Mucosa of descending colon (tissue), 3 donors: ENCODE measurements around the gene CLEC11A. TPM values are rescaled to one million over a fixed set of nuclear protein-coding genes. Genes with fewer than 3 reads are reported as not detected.

Source experiments
- ATAC-seq: fragments of 200-7000 bp; cut with Tn5 transposase; one replicate; pipeline ENCODE4 v1.9.1; 2020; ENCODE audit warnings: mild to moderate bottlenecking, moderate library complexity
- DNase-seq, 3 donors: peaks; one replicate each; pipeline ENCODE4 v3.0.0-alpha.2; 2020
- H3K36me3 ChIP-seq: fragments of 200-600 bp; one replicate; pipeline ENCODE4 v1.8.0; 2021; ENCODE audit warnings: low read depth, mild to moderate bottlenecking
- H3K4me1 ChIP-seq: fragments of 200-600 bp; one replicate; pipeline ENCODE4 v1.8.0; 2021; ENCODE audit warnings: low read depth, mild to moderate bottlenecking
- H3K4me3 ChIP-seq: fragments of 200-600 bp; one replicate; pipeline ENCODE4 v1.8.0; 2021; ENCODE audit warnings: mild to moderate bottlenecking
- H3K9me3 ChIP-seq: fragments of 200-600 bp; one replicate; pipeline ENCODE4 v1.8.0; 2021; ENCODE audit warnings: mild to moderate bottlenecking
- intact Hi-C, 2 donors: fragments of 100-400 bp; cut with DNase I in 1 of 2; cut with micrococcal nuclease in 1 of 2; formaldehyde crosslinking; loops; one replicate each; pipeline versions ENCODE4 v1.11.0 to v1.11.1; 2022; cut with DNase I, micrococcal nuclease
- total RNA-seq, 3 donors: library from RNA; stranded (reverse); fragmentation: NEBNext Ultra II Directional in 2 of 3; extraction: Animal tissue kit (Norgen Biotek cat#: 25700) in 2 of 3; gene quantifications; one replicate each; pipeline versions ENCODE4 v1.2.1 to v1.2.4, GENCODE V29; 2021 to 2023
- TF ChIP-seq, protein P1 (sequence below): fragments of 200-600 bp; IDR thresholded peaks from one replicate; pipeline ENCODE4 v1.8.0; 2022; ENCODE audit warnings: antibody characterized with exemption, mild to moderate bottlenecking
- donor health status: DM: no; HTN: no; CAD: no; lungs with moderate emphysema.
- donor health status: DM: no; HTN: no; CAD: no.
- donor health status: DM: no; HTN: yes; CAD: no.

The CLEC11A gene
- total RNA-seq, 3 donors from 2014 or later: 1.4 to 7.2 (median 4.9) TPM

DNA sequence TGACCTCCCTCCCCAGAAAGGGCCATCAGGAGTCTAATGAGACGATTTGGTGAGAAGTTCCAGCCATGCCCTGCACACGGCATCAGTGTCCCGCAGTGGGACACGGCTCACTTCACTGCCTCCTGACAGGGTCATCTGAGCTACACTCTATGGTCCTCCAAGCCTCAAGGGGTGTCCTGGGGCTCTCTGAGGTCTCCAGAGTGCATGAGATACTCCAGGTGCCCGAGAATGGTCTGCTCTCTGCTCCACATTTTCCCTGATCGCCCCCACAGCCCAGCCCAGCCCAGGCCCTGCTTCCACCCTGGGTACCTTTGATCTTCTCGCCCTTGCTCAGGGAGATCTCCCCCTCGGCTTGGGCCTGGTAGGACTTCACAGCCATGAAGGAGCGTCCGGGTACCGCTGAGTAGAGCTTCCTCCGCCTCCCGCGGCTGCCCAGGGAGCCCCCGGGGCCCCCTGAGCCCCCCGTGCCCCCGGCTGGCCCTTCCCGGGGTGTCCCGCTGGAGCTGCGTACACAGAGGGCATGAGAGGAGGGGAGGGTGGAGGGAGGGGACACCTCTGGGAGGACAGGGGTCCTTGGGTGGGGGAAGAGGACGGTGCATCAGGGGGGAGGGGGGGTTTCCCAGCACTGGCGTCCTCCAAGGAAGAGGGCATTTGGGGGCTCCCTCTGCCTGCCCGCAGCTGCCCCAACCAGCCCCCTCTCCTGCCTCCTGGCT lies 20.9 kb upstream of the CLEC11A start:
- Histone ChIP-seq H3K36me3 (no peaks in the 10 kb centered on the region), H3K4me1 (no peaks in the 10 kb centered on the region), H3K9me3 (no peaks in the 10 kb centered on the region), H3K4me3 (no peak overlapping the region)
- ATAC-seq (no peak), DNase-seq (no peak)
- TF ChIP-seq, protein P1, sequence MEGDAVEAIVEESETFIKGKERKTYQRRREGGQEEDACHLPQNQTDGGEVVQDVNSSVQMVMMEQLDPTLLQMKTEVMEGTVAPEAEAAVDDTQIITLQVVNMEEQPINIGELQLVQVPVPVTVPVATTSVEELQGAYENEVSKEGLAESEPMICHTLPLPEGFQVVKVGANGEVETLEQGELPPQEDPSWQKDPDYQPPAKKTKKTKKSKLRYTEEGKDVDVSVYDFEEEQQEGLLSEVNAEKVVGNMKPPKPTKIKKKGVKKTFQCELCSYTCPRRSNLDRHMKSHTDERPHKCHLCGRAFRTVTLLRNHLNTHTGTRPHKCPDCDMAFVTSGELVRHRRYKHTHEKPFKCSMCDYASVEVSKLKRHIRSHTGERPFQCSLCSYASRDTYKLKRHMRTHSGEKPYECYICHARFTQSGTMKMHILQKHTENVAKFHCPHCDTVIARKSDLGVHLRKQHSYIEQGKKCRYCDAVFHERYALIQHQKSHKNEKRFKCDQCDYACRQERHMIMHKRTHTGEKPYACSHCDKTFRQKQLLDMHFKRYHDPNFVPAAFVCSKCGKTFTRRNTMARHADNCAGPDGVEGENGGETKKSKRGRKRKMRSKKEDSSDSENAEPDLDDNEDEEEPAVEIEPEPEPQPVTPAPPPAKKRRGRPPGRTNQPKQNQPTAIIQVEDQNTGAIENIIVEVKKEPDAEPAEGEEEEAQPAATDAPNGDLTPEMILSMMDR: no peak
- intact Hi-C loops: no loop called here

DNA sequence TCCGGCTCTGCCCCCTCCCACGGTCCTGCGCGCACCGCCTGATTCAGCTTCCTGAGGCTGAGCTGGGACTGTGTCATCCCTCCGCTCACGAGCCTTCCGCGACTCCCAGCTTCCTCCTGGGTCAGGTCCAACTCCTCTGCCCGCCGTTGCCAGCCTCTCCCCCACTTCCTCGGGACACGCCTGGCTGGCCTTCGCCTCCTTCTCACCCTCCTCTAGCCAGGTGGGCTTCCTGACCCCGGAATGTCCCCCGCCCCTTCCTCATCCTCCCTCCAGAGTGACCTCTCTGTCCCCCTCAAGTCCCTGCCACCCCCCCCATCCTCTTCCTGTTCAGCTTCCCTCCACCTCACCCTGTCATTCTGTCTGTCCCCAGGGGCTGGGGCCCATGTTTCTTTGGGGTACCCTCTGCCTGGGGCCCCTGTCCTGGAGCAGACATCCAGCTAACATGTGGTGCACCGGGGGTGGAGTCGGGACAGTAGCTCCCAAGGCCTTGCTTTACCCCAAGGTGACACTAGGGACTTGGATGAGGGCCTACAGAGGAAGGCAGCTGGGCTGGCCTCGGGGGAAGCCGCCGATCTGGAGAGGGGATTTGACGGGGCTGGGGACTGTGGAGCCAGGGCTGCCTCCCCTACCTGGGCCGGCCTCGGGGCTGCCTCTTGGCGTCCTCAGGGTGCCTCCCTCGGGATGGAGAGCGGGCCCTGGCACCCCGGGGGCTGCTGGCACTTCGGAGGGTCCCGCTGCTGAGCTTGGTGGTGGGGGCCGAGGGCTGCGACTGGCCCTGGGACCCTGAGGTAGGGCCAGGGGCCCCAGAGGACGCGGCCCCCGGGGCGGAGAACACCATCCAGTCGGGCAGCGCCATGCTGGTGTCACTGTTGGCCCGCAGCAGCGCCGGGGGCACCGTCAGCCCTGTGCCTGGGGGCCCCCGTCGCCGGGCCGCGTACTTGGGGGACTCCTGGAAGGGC lies 20.0 kb upstream of the CLEC11A start:
- H3K9me3 ChIP-seq: no peaks in the 10 kb centered on the region
- DNase-seq: no peak
- no peak for ATAC-seq
- TF ChIP-seq, protein P1: no peak
- no peaks in the 10 kb centered on the region for H3K4me1 ChIP-seq
- no peaks in the 10 kb centered on the region for H3K36me3 ChIP-seq
- H3K4me3 ChIP-seq: no peak overlapping the region
- intact Hi-C loops: no loop called here

DNA sequence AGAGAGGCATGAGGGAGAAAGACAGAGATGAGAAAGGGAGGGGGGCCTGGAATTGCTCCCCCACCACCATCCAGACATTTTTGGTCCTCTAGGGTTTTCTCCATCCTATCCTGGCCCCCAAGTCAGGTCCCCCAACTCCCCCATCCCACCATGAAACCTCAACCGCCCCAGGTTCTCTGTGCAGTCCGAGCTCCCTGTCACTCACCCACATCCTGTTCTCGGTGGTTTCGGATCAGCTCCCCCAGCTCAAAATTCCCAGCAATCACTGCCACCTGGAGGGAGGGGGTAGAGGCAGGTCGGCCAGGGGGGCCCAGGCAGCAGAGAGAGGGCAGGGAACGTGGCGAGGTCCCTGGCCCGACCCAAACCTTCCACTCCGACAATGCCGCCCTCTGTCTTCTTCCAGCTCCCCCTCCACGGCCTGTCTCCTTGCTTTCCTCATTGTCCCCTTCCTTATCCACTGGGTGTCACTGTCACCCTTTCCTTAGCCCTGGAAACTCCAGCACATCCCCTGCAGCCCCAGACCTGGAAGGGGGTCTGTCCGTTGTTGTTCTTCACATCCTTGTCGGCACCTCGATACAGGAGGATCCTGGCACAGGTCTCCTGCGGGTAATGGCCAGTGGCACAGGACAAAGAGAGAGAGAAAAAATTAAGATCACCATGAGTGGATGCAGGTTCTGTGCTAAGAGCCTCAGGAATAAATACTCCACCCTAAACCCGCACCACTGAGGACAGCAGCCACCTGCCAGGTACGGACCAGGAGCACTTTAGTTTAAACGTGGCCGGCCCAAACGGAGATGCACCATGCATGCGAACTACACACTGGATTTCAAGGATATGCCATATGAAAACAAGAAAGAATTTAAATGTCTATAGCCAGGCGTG lies 19.0 kb upstream of the CLEC11A start:
- intact Hi-C loops: no loop called here
- no peak for ATAC-seq
- TF ChIP-seq, protein P1: no peak
- Histone ChIP-seq H3K36me3 (no peaks in the 10 kb centered on the region), H3K9me3 (no peaks in the 10 kb centered on the region), H3K4me1 (no peaks in the 10 kb centered on the region), H3K4me3 (no peak overlapping the region)
- no peak for DNase-seq

DNA sequence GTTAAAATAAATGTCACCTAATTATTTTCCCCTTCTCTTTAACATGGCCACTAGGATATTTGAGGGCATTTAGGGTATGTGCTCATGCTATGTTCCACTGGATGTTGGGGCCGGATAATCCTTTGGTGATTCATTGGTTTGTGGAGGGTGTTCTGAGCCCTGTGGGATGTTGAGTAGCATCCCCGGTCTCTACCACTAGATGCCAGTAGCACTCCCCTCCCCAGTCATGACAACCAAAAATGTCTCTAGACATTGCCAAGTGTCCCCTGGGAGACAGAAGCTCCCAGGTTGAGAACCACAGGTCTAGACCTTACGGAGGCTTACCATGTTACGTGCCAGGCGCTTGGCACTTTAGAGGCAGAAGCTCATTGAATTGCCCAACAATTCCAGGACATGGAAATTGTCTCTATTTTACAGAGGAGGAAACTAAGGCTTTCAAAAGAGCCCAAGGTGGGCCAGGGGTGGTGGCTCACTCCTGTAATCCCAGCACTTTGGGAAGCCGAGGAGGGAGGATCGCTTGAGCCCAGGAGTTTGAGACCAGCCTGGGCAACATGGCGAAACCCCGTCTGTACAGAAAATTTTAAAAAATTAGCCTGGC lies 17.6 kb upstream of the CLEC11A start:
- Histone ChIP-seq H3K9me3 (no peaks in the 10 kb centered on the region), H3K4me1 (no peaks in the 10 kb centered on the region), H3K4me3 (no peak overlapping the region), H3K36me3 (no peaks in the 10 kb centered on the region)
- DNase-seq: no peak
- TF ChIP-seq, protein P1: no peak
- intact Hi-C loops: no loop called here
- peak; percentile 26 for ATAC-seq

DNA sequence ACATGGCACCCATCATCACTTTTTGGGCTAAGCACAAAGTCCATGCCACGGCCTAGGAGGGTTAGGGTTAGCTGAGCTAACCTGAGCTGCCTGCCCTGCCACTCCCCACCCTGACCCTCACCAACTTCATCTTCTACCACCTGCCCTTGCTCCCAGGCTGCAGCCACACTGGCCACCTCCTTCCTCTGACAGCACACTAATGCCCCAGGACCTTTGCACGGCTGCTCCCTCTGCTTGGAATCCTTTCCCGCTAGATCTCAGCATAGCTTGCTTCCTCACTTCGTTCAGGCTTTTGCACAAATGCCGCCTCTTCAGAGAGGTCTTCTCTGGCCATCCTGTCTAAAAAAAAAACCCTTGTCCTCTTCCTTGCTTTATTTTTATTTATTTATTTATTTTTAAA lies 16.8 kb upstream of the CLEC11A start:
- TF ChIP-seq, protein P1: no peak
- DNase-seq: no peak
- Histone ChIP-seq H3K36me3 (no peaks in the 10 kb centered on the region), H3K4me1 (no peaks in the 10 kb centered on the region), H3K4me3 (no peak overlapping the region), H3K9me3 (no peaks in the 10 kb centered on the region)
- intact Hi-C loops: no loop called here
- no peak for ATAC-seq
